Gastroesophageal sphincter (tissue), 3 donors: Measurements from ENCODE around the gene GTF2IRD1.

Experiments used
- POLR2AphosphoS5 ChIP-seq: sonication (generic); formaldehyde crosslinking; IDR thresholded peaks from one replicate; pipeline ENCODE4 v1.6.1; 2017; ENCODE audit warnings: antibody characterized with exemption
- TF ChIP-seq, protein P1 (sequence below), 4 experiments: fragments of 200-600 bp in 2 of 4; fragments of 450-650 bp in 2 of 4; sonication (generic) in 1 of 4; IDR thresholded peaks; one replicate each; pipeline ENCODE4 v1.5.1; 2017 to 2019; ENCODE audit warnings: antibody characterized with exemption in 4 of 4, mild to moderate bottlenecking in 2 of 4, moderate library complexity in 2 of 4

DNA sequence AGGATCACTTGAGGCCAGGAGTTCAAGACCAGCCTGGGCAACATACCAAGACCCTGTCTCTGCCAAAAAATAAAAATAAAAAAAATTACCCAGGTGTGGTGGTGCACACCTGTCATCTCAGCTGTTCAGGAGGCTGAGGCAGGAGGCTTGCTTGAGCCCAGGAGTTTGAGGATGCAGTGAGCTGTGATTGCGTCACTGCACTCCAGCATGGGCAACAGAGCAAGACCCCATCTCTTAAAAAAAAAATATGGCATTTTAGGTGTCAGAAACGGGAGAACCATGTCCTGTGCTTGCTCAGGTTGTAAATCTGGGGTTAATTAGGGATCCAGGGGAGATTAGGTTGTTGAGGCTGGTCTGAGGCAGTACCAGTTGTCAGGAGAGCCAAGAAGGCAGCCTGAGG is 64.9 kb downstream of the GTF2IRD1 start:
- TF ChIP-seq, protein P1, sequence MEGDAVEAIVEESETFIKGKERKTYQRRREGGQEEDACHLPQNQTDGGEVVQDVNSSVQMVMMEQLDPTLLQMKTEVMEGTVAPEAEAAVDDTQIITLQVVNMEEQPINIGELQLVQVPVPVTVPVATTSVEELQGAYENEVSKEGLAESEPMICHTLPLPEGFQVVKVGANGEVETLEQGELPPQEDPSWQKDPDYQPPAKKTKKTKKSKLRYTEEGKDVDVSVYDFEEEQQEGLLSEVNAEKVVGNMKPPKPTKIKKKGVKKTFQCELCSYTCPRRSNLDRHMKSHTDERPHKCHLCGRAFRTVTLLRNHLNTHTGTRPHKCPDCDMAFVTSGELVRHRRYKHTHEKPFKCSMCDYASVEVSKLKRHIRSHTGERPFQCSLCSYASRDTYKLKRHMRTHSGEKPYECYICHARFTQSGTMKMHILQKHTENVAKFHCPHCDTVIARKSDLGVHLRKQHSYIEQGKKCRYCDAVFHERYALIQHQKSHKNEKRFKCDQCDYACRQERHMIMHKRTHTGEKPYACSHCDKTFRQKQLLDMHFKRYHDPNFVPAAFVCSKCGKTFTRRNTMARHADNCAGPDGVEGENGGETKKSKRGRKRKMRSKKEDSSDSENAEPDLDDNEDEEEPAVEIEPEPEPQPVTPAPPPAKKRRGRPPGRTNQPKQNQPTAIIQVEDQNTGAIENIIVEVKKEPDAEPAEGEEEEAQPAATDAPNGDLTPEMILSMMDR (IDR thresholded peaks at IDR 0.05), result no peak
- no peak for TF ChIP-seq POLR2AphosphoS5
